Tibial nerve (tissue), 4 donors: Measurements from ENCODE around the gene ENDOV. TPM values are rescaled to one million over a fixed set of nuclear protein-coding genes. Genes with fewer than 3 reads are reported as not detected.

Source experiments
- DNase-seq, 2 donors: peaks; one replicate each; pipeline ENCODE4 v3.0.0-alpha.2; 2019; ENCODE audit warnings: low spot score in 2 of 2
- H3K27ac ChIP-seq, 4 donors: fragments of 200-600 bp; sonication (generic) in 3 of 4; one replicate each; pipeline ENCODE4 v1.5.1; 2017 to 2019; ENCODE audit warnings: mild to moderate bottlenecking in 1 of 4
- H3K27me3 ChIP-seq, 2 donors: fragments of 200-600 bp; sonication (generic) in 1 of 2; one replicate each; pipeline versions ENCODE4 v1.5.1 to v1.6.0; 2017 to 2019
- H3K36me3 ChIP-seq, 3 donors: fragments of 200-600 bp; sonication (generic); one replicate each; pipeline ENCODE4 v1.5.1; 2018 to 2019
- H3K4me1 ChIP-seq, 4 donors: fragments of 200-600 bp; sonication (generic) in 3 of 4; one replicate each; pipeline ENCODE4 v1.5.1; 2017 to 2019
- H3K4me3 ChIP-seq, 4 donors: fragments of 200-600 bp; sonication (generic) in 3 of 4; one replicate each; pipeline ENCODE4 v1.5.1; 2017 to 2019; ENCODE audit warnings: mild to moderate bottlenecking in 1 of 4, moderate library complexity in 1 of 4
- H3K9me3 ChIP-seq, 4 donors: fragments of 200-600 bp; sonication (generic) in 3 of 4; one replicate each; pipeline ENCODE4 v1.5.1; 2017 to 2019
- CTCF ChIP-seq, 5 experiments: fragments of 200-600 bp in 3 of 5; fragments of 450-650 bp in 2 of 5; sonication (generic) in 3 of 5; IDR thresholded peaks; one replicate each; pipeline ENCODE4 v1.5.1; 2016 to 2019; ENCODE audit warnings: antibody characterized with exemption in 5 of 5, mild to moderate bottlenecking in 3 of 5, moderate library complexity in 2 of 5
- EP300 ChIP-seq, 2 donors: sonication (generic); formaldehyde crosslinking; IDR thresholded peaks; one replicate each; pipeline ENCODE4 v1.6.1; 2017; ENCODE audit warnings: antibody characterized with exemption in 2 of 2, mild to moderate bottlenecking in 1 of 2
- POLR2A ChIP-seq, 2 donors: fragments of 450-650 bp; IDR thresholded peaks; one replicate each; pipeline ENCODE4 v1.6.1; 2017; ENCODE audit warnings: antibody characterized with exemption in 2 of 2, mild to moderate bottlenecking in 2 of 2, moderate library complexity in 2 of 2
- WGBS, 2 donors: methylation state at CpG; one replicate each; pipeline ENCODE4 v1.1.5; 2018; 5-methylcytosine and 5-hydroxymethylcytosine counted together
- total RNA-seq, 4 donors: library from RNA; depleted of rRNA; stranded (reverse); fragments of >200 nt; gene quantifications; one replicate each; pipeline ENCODE4 v1.1.0, GENCODE V29; 2016

Gene ENDOV
- total RNA-seq, 4 donors from 2014 or later: 9.8 to 30.3 (median 16.6) TPM

- Histone ChIP-seq H3K27me3 (peaks cover 0 to 68% of the 10 kb centered on the region in 2 donors), H3K27ac (no peak overlapping the region), H3K9me3 (no peaks in the 10 kb centered on the region), H3K36me3 (no peaks in the 10 kb centered on the region), H3K4me1 (no peaks in the 10 kb centered on the region), H3K4me3 (no peak overlapping the region)
- 75% methylated on average over 24 to 28 of the region's 28 CpGs for WGBS, 2 donors
- DNase-seq: no peak
- no peak for TF ChIP-seq POLR2A (IDR thresholded peaks at IDR 0.05)
- no peak for TF ChIP-seq CTCF (IDR thresholded peaks at IDR 0.05)
- no peak for TF ChIP-seq EP300 (IDR thresholded peaks at IDR 0.05)
Measured at GRCh38 chr17:80468781-80469493, 54.0 kb downstream of the ENDOV start.

DNA sequence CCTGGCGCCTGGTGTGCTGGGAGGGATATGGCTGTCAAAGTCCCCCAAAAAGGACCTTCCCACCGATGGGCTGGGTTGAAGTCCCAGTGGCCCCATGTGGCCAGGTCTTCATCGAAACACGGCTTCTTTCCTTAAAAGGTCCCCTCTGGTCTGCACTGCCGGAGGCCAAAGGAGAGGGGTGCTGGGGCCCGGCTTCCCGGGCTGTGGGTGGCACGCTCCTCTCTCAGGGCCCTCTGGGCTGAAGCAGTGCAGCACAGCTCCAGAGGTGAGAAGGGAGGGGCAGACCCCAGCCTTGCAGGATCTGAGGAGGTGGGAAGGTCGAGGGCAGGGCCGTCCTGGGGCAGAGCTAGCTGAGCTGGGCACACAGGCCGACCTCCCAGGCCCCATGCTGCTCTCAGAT, 54.7 kb downstream of the ENDOV start:
- Histone ChIP-seq H3K27ac (no peak overlapping the region), H3K36me3 (no peaks in the 10 kb centered on the region), H3K4me1 (peaks cover 0 to 7% (median 2%) of the 10 kb centered on the region in 4 donors), H3K27me3 (peaks cover 0 to 76% of the 10 kb centered on the region in 2 donors), H3K4me3 (no peak overlapping the region), H3K9me3 (no peaks in the 10 kb centered on the region)
- 67 to 71% methylated on average over 8 to 11 of the region's 11 CpGs for WGBS, 2 donors
- DNase-seq: no peak
- TF ChIP-seq CTCF (IDR thresholded peaks at IDR 0.05) (no peak), EP300 (IDR thresholded peaks at IDR 0.05) (no peak), POLR2A (IDR thresholded peaks at IDR 0.05) (no peak)

DNA sequence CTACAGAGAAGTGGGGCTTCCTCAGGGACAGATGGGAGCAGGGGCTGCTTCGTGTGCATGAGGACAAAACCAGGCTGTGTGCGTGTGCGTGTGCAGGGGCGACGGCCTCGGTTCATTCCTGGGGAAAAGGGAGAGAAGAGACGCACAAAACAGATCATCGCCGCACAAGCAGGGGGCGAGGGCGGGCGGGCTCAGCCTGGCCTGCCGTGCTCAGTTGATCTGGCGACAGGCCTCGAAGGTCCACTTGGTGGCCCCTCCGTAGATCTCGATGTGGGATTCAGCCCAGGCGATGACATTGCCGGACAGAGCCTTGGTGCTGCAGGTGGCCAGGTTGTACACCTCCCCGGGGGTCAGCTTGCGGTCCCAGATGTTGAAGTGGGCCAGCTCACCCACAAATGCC, 55.6 kb downstream of the ENDOV start:
- H3K9me3 ChIP-seq: no peaks in the 10 kb centered on the region
- H3K27ac ChIP-seq: no peak overlapping the region
- no peaks in the 10 kb centered on the region for H3K36me3 ChIP-seq
- peaks cover 0 to 16% (median 10%) of the 10 kb centered on the region in 4 donors for H3K4me1 ChIP-seq
- 74 to 78% methylated on average over 21 of the region's 21 CpGs for WGBS, 2 donors
- DNase-seq: no peak
- TF ChIP-seq EP300 (IDR thresholded peaks at IDR 0.05) (no peak), CTCF (IDR thresholded peaks at IDR 0.05) (no peak), POLR2A (IDR thresholded peaks at IDR 0.05) (no peak)
- H3K4me3 ChIP-seq: no peak overlapping the region
- H3K27me3 ChIP-seq: peaks cover 0 to 85% of the 10 kb centered on the region in 2 donors

DNA sequence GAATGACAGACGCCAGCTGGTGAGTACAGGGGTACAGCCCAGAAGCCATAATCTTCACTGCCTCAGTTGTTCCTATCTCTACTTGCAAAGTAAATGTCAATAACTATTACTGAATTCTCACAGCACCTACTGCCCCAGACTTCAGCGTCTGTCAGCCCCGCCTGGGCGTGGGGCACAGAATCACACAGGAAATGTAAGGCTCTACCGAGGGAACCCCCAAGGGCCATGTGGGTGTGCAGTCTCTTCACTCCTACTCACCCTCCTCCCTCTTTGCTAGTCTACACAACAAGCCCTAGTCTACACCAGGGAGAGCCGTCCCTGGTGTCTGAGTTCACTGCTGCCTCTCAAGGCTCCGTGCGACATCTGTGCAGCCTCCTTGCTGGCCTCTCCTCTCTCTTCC, 57.0 kb downstream of the ENDOV start:
- Histone ChIP-seq H3K4me1 (peaks cover 0 to 29% (median 21%) of the 10 kb centered on the region in 4 donors), H3K36me3 (no peaks in the 10 kb centered on the region), H3K27me3 (peaks cover 0 to 81% of the 10 kb centered on the region in 2 donors), H3K27ac (no peak overlapping the region), H3K4me3 (no peak overlapping the region), H3K9me3 (no peaks in the 10 kb centered on the region)
- WGBS, 2 donors: 72 to 78% methylated on average over 8 of the region's 8 CpGs
- no peak for TF ChIP-seq EP300 (IDR thresholded peaks at IDR 0.05)
- no peak for TF ChIP-seq POLR2A (IDR thresholded peaks at IDR 0.05)
- no peak for TF ChIP-seq CTCF (IDR thresholded peaks at IDR 0.05)
- DNase-seq: no peak

DNA sequence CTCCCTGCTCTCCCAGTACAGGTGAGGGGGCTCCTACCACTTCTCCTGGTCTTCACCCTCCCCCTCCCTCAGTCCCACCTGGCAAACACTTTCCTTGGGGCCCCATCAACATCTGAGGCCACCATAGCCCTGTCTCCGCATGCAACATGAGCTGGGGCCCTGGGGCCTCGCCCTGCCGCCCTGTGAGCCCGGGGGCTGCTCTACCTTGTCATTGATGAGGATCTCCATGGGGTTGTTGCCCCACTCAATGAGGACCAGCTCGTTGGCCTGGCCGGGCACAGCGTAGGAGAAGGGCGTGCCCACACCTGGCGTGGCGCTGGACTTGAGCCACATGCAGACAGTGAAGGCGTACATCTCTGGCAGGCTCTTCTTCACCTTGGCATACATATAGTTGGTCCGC, 58.0 kb downstream of the ENDOV start:
- H3K4me3 ChIP-seq: no peak overlapping the region

More for the DNA sequence above, 58.0 kb downstream of the ENDOV start:
- peaks cover 0 to 83% of the 10 kb centered on the region in 2 donors for H3K27me3 ChIP-seq
- no peak overlapping the region for H3K27ac ChIP-seq
- no peaks in the 10 kb centered on the region for H3K36me3 ChIP-seq
- TF ChIP-seq POLR2A (IDR thresholded peaks at IDR 0.05) (no peak), EP300 (IDR thresholded peaks at IDR 0.05) (no peak), CTCF (IDR thresholded peaks at IDR 0.05) (no peak)
- WGBS, 2 donors: 76 to 93% methylated on average over 7 to 12 of the region's 12 CpGs
- peaks cover 0 to 39% (median 32%) of the 10 kb centered on the region in 4 donors for H3K4me1 ChIP-seq
- DNase-seq: no peak
- H3K9me3 ChIP-seq: no peaks in the 10 kb centered on the region
